Measurements from ENCODE around the gene YBX3. TPM values are rescaled to one million over a fixed set of nuclear protein-coding genes. Genes with fewer than 3 reads are reported as not detected.

Gene YBX3
- total and polyA plus RNA-seq, 2 of the 13 experiments (the other 11 are each of a cell fraction or from before 2014, with no cell fraction given) = 77.5 to 99.6 TPM

DNA sequence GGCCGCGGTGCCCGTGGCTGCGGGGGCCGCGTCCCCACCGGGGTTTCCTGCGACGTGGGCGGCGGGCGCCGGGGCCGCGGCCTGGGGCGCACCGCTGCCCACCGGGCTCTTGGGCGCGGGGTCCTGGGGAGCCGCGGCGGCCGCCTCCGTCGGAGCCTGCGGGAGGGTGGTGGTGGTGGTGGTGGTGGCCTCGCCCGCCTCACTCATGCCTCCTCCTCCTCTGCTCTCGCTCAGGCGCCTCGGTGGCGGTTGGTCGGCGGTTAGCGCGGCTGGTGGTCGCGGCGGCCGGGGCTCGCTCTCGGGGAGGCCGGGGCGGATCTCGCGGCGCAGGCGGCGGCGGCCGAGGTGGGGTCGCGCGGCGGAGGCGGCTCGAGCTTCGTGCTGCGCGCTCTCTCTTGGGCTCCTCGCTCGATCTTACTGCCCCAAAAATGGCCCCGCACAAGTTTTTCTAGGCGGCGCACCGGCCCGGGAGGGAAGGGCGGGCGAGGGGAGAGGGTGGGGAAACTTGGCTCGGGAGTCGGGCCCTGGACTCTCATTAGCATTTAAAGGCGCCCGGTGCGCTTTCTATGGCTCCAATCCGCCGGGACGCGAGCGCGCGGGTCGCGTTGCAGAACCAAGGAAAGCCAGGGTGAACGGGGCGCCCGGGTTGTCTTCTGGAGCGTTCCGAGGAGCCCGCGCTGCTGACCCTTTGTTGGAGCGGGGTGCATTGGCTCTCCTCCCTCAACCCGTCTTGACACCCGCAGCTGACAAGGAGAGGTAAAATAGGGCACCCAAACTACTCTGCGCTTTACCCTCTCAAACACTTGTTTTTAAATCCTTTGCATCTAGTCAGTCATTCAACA lies at the start of gene YBX3 (continued):
- TF ChIP-seq, protein P1, sequence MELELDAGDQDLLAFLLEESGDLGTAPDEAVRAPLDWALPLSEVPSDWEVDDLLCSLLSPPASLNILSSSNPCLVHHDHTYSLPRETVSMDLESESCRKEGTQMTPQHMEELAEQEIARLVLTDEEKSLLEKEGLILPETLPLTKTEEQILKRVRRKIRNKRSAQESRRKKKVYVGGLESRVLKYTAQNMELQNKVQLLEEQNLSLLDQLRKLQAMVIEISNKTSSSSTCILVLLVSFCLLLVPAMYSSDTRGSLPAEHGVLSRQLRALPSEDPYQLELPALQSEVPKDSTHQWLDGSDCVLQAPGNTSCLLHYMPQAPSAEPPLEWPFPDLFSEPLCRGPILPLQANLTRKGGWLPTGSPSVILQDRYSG (CRISPR knock-in tag; IDR thresholded peaks at IDR 0.05) = no peak
- TF ChIP-seq PHF8 (CRISPR knock-in tag; IDR thresholded peaks at IDR 0.05) (0 out of 2 replicates have a peak, but pooled peaks have one; percentile 42), ZNF484 (CRISPR knock-in tag; IDR thresholded peaks at IDR 0.05; ENCODE audit: borderline replicate concordance, low read depth) (no peak), ZBTB3 (CRISPR knock-in tag; IDR thresholded peaks at IDR 0.05; ENCODE audit: borderline replicate concordance, low read depth) (no peak), ZNF350 (CRISPR knock-in tag; IDR thresholded peaks at IDR 0.05; ENCODE audit: borderline replicate concordance, low read depth) (no peak), ZFY (CRISPR knock-in tag; IDR thresholded peaks at IDR 0.05) (peak; percentile 52), ZNF253 (CRISPR knock-in tag; IDR thresholded peaks at IDR 0.05; ENCODE audit: borderline replicate concordance) (no peak), HNRNPLL (IDR thresholded peaks at IDR 0.05; ENCODE audit: low read depth, low read length, poor library complexity, severe bottlenecking) (peak; percentile 27), KDM2A (CRISPR knock-in tag; IDR thresholded peaks at IDR 0.05; ENCODE audit: borderline replicate concordance, low read depth) (peak; percentile 22; the same call in 1 of the 2 replicates), ATRX (CRISPR knock-in tag; IDR thresholded peaks at IDR 0.05; ENCODE audit: borderline replicate concordance) (no peak), EZH2 (conservative IDR thresholded peaks at IDR 0.05; ENCODE audit: low read depth, low read length) (no peak)
- TF ChIP-seq, protein P2, sequence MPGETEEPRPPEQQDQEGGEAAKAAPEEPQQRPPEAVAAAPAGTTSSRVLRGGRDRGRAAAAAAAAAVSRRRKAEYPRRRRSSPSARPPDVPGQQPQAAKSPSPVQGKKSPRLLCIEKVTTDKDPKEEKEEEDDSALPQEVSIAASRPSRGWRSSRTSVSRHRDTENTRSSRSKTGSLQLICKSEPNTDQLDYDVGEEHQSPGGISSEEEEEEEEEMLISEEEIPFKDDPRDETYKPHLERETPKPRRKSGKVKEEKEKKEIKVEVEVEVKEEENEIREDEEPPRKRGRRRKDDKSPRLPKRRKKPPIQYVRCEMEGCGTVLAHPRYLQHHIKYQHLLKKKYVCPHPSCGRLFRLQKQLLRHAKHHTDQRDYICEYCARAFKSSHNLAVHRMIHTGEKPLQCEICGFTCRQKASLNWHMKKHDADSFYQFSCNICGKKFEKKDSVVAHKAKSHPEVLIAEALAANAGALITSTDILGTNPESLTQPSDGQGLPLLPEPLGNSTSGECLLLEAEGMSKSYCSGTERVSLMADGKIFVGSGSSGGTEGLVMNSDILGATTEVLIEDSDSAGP (CRISPR knock-in tag; IDR thresholded peaks at IDR 0.05; ENCODE audit: borderline replicate concordance) = peak; percentile 99
- TF ChIP-seq, protein P3, sequence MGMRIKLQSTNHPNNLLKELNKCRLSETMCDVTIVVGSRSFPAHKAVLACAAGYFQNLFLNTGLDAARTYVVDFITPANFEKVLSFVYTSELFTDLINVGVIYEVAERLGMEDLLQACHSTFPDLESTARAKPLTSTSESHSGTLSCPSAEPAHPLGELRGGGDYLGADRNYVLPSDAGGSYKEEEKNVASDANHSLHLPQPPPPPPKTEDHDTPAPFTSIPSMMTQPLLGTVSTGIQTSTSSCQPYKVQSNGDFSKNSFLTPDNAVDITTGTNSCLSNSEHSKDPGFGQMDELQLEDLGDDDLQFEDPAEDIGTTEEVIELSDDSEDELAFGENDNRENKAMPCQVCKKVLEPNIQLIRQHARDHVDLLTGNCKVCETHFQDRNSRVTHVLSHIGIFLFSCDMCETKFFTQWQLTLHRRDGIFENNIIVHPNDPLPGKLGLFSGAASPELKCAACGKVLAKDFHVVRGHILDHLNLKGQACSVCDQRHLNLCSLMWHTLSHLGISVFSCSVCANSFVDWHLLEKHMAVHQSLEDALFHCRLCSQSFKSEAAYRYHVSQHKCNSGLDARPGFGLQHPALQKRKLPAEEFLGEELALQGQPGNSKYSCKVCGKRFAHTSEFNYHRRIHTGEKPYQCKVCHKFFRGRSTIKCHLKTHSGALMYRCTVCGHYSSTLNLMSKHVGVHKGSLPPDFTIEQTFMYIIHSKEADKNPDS (CRISPR knock-in tag; IDR thresholded peaks at IDR 0.05) = no peak
- TF ChIP-seq, protein P4, sequence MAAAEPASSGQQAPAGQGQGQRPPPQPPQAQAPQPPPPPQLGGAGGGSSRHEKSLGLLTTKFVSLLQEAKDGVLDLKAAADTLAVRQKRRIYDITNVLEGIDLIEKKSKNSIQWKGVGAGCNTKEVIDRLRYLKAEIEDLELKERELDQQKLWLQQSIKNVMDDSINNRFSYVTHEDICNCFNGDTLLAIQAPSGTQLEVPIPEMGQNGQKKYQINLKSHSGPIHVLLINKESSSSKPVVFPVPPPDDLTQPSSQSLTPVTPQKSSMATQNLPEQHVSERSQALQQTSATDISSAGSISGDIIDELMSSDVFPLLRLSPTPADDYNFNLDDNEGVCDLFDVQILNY (CRISPR knock-in tag; conservative IDR thresholded peaks at IDR 0.05) = no peak
- TF ChIP-seq, protein P5, sequence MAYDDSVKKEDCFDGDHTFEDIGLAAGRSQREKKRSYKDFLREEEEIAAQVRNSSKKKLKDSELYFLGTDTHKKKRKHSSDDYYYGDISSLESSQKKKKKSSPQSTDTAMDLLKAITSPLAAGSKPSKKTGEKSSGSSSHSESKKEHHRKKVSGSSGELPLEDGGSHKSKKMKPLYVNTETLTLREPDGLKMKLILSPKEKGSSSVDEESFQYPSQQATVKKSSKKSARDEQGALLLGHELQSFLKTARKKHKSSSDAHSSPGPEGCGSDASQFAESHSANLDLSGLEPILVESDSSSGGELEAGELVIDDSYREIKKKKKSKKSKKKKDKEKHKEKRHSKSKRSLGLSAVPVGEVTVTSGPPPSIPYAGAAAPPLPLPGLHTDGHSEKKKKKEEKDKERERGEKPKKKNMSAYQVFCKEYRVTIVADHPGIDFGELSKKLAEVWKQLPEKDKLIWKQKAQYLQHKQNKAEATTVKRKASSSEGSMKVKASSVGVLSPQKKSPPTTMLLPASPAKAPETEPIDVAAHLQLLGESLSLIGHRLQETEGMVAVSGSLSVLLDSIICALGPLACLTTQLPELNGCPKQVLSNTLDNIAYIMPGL (CRISPR knock-in tag; IDR thresholded peaks at IDR 0.05; ENCODE audit: borderline replicate concordance in 1 of 2, low read depth in 1 of 2) = 0 out of 4 replicates have a peak, but pooled peaks of 1 of the 2 experiments have one; percentile 14
- TF ChIP-seq, protein P6, sequence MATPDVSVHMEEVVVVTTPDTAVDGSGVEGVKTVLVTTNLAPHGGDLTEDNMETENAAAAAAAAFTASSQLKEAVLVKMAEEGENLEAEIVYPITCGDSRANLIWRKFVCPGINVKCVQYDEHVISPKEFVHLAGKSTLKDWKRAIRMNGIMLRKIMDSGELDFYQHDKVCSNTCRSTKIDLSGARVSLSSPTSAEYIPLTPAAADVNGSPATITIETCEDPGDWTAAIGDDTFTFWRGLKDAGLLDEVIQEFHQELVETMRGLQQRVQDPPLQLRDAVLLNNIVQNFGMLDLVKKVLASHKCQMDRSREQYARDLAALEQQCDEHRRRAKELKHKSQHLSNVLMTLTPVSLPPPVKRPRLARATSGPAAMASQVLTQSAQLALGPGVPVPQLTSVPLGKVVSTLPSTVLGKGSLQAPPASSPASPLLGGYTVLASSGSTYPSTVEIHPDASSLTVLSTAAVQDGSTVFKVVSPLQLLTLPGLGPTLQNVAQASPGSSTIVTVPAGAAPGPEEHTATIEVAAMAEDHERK (CRISPR knock-in tag; IDR thresholded peaks at IDR 0.05; ENCODE audit: low read depth) = no peak

Data from HepG2 (cell line).